ENCODE results near the gene MOGAT2. TPM values are rescaled to one million over a fixed set of nuclear protein-coding genes. Genes with fewer than 3 reads are reported as not detected.

The MOGAT2 gene
- total RNA-seq, 4 donors from 2014 or later = 0.57 TPM; not detected in 3

GRCh38 chr11:75780888-75781287, 63.2 kb downstream of the MOGAT2 start:
- TF ChIP-seq CTCF (IDR thresholded peaks at IDR 0.05; ENCODE audit: low read depth) = no peak

- TF ChIP-seq CTCF (IDR thresholded peaks at IDR 0.05; ENCODE audit: low read depth) = no peak
These were observed 63.7 kb downstream of the MOGAT2 start for GRCh38 chr11:75781296-75781695.

DNA sequence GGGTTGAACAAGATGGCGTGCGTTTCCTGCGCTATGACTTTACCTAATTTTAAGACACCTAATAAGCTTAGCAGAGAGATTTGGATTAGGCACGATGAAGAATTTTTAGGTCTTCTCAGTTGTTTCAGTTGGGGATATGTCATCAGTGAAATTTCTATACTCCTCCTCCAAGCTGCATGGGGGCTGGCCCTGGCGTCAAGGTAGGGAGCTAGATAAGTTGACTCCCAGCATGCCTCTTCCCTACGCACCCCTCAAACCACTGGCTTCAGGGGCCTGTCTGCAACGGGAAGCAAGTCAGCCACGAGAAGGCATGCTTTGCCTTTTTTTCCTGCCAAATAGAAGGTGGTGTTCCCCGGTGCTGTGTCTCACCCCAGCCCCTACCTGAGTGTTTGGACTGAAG, 64.2 kb downstream of the MOGAT2 start:
- no peak for TF ChIP-seq CTCF (IDR thresholded peaks at IDR 0.05; ENCODE audit: low read depth)

Small RNA genes within 50 kb of the gene (small RNA-seq; reads per million reads assigned to genes)
- gene RN7SL786P = not detected

Other genes with a start within 250 kb of the MOGAT2 start
- 10 to 100 TPM; 19.2 to 96.8 (median 32.6) TPM for gene GDPD5, start 191.9 kb upstream of the MOGAT2 start, total RNA-seq
- gene SERPINH1, start 155.6 kb upstream of the MOGAT2 start, total RNA-seq = 100 to 1,000 TPM; 149 to 226 (median 173) TPM
- gene MAP6, start 48.8 kb upstream of the MOGAT2 start, total RNA-seq = 1 to 10 TPM; 2.0 to 5.1 (median 4.0) TPM
- gene DGAT2, start 50.9 kb downstream of the MOGAT2 start, total RNA-seq = 100 to 1,000 TPM in 2 of 4 donors, 10 to 100 TPM in 2; 63.0 to 829 (median 89.6) TPM
- 100 to 1,000 TPM in 2 of 4 donors, 10 to 100 TPM in 2; 59.7 to 108 (median 93.7) TPM for gene UVRAG, start 97.4 kb downstream of the MOGAT2 start, total RNA-seq